GM12874 (cell line): ENCODE results near the gene PPIL6.
A peak's percentile ranks its signal among the peaks of the same experiment; 100 is the strongest.

ENCODE experiments used
- TF ChIP-seq, protein P1 (sequence below): IDR thresholded peaks from 2 replicates; pipeline ENCODE4 v1.5.1; 2011; ENCODE audit warnings: low read depth, mild to moderate bottlenecking, control low read depth, low read length, moderate library complexity; ENCODE audit not compliant: insufficient read depth

PPIL6 gene

DNA sequence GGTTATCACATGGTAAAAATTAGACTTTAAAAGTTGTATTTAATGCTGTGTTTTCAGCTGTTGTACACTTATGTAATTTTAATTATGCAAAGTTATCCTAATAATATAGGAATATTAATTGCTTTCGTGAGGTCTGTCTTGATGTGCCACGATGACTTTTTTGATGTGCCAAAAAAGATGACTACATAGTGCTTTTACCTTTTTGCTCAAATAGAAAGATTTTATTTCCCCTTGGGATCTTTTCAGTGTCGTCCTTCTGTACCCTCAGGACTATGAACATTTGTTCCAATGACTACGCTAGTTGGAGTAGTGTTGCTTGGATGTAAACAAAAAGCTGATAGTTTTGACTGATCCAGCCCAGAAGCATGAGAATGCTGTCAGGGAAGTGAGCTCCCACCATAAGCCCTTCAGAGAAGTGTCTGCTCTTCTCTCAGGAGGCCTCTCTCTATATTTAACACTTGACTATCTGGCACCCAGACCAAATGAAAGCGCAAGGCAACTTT lies 56.9 kb downstream of the PPIL6 start:
- TF ChIP-seq, protein P1, sequence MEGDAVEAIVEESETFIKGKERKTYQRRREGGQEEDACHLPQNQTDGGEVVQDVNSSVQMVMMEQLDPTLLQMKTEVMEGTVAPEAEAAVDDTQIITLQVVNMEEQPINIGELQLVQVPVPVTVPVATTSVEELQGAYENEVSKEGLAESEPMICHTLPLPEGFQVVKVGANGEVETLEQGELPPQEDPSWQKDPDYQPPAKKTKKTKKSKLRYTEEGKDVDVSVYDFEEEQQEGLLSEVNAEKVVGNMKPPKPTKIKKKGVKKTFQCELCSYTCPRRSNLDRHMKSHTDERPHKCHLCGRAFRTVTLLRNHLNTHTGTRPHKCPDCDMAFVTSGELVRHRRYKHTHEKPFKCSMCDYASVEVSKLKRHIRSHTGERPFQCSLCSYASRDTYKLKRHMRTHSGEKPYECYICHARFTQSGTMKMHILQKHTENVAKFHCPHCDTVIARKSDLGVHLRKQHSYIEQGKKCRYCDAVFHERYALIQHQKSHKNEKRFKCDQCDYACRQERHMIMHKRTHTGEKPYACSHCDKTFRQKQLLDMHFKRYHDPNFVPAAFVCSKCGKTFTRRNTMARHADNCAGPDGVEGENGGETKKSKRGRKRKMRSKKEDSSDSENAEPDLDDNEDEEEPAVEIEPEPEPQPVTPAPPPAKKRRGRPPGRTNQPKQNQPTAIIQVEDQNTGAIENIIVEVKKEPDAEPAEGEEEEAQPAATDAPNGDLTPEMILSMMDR: no peak

DNA sequence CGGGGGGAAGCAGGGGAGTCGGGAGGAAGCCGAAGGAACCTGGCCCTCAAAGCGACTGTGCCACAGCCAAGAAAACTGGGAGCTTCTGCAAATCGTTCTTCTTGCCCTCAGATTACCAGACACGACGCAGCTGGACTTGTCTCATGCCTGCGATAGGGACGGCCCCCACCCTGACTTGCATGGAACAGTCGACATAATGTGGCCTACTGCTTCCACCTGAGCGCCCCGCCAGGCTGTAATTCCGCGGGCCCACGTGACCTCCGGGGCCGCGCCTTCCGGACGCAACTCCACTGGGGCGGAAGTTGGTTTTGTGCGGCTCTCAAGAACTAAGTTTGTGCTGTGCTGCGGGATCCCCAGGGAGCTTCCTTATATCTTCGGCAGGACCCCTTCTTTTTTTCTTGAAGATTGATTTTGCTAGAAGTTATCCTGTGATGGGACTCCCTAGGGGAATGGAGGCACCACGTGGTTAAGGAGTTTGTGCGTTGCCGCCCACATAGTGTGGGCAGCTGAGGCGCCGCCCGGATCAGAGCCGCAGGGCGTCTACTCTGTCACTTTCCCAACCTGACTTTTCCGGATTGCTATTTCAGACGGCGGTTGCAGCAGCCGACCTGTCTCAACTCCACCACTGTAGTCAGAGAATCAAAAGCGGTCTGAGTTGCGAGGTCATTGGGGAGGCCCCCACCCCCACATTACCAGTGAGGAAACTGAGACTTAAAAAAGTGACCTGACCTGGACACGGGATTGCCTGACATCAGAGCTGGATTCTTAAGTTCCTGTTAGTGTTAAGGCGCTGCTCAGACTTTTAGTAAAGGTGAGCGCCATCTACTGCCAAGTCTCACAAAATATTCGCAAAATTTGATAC lies 57.6 kb downstream of the PPIL6 start:
- TF ChIP-seq, protein P1: peak; percentile 43

DNA sequence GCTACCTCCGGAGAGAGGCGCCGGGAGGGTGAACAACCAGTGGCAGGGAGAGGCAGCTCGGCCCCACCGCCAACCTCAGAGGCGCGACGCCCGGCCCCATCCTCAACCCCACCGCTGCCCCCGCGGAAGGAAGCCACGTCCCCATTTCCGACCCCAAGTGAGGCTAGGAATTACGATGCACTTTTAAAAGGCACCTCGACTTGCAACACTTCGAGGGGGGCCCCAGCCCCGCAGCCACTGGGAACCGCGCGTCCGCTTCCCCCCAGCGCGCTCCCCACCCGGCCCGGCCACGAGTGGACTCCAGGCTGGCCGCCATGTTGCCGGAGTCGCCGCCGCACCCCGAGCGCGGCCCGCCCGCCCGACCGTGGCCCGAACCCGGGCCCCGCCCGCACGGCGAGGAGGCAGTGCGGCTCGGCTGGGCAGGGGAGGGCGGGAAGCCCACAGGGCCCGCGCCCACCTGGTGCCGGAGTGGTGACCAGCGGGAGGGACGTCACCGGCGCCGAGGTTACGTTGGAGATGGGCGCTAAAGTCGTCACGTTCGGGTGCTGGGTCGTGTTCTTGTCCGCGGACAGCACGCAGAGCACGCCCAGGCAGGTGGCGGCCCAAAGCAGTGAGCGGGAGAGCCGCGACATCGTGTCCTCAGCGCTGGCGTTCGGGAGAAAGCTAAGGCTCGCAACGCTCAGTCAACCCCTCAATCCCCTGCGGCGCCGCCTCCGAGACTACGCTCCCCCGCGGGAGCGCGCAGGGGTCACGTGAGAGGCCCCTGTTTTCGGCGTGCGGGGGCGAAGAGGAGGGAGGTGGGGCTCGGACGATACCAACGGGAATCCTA lies 58.5 kb downstream of the PPIL6 start, which contains the start of gene CD164:
Gene CD164 (minus strand): TSS at position 721 of the 829 bp plus-strand sequence. CDS start 89 bp downstream, at position 632.
- TF ChIP-seq, protein P1: no peak

DNA sequence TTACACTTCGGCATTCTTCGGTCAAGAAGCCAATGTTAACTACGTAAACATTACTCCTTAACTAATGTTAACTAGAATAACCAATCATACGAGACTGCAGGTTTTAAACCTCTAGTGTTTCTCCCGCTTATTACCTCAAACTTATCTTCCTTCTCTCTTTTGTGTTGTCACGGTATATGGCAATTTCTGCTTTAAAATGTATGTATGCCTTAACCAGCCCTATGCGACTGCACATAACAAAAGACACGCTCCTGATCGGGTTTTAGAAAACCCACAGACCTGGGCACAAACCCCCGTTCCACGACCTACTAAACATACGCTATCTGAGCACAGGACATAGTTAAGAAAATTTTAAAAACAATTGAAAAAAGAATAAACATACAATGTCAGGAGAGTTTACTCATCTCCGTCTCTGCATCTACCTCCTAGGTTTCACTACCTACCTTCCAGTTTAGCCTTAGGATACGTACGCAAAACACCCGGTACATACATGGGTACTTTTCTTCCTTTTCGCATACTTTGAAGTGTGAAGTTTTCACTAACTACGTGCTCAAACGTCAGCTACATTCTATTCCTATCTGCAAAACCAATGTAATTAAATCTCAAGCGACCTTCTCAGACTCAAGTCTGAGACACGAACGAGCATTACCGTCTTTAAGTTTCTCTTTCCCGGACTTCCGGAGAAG lies 59.2 kb downstream of the PPIL6 start:
- TF ChIP-seq, protein P1: no peak

DNA sequence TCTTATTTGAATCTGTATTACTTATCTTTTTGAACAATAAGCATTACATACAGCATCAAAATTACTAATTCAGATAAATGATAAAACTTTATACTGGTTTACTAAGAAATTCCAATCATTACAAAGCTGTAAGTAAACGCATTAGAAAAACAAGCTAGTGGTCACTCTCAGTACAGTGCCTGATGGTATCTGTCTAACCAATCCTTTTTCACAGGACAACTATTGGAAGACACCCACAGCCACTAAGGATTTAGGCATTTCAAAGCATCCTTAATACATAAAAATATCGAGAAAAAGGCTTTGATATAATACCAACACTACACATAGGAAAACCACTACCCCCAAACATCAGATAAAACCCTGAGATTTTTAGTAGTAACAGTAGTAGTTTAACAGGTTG lies 60.7 kb downstream of the PPIL6 start:
- TF ChIP-seq, protein P1: no peak

DNA sequence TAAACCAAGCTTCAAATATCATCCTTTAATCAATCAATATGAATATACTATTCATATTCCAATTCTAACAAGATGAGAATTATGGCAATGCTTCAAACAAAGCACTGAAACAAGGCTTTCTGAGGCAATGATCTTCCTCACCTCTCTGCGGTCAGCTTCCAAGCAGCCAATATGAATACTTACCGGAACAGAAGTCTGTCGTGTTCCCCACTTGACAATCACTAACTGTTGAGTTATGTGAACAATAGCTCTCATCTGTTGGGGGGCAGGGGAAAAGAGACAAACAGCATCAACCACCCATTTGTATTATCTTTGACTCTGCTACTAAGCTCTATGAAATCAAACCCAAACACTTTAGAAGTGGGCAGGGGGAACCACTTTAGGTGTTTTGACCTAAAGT lies 62.7 kb downstream of the PPIL6 start:
- TF ChIP-seq, protein P1: no peak
